Measurements from ENCODE around the gene TDRD7. TPM values are rescaled to one million over a fixed set of nuclear protein-coding genes. Genes with fewer than 3 reads are reported as not detected.

The TDRD7 gene
- total and polyA plus RNA-seq, 2 of the 8 experiments (the other 6 are each of a cell fraction or from before 2014, with no cell fraction given): 1.2 to 2.3 TPM

DNA sequence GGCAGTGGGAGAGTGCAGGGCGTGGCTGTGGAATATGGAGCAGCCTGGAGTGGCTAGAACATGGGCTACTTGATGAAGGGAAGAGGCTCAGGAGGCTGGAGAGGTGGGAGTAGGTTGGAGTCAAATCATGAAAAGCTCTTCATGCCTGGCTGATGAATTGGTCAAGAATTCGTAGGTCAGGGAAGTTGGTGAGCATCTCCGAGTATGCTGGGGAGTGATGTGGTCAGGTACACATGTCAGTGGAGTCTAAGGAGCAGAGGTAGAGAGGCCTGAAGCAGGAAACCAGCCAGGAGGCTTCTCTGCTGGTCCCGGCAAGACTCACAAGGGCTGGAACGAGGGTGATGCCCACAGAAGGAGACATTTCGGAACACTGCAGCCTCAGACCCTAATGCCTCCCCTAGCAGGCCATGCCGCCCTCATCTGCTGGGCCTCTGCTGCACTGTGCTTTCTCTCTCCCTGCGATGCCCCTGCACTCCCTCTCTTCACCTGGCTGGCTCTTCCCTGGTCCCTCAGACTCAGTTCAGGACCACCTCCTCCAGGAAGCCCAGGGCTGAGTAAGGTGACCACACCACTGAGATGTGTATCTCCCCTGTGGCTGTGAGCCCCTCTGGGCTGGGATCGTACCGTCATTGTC lies 123.2 kb downstream of the TDRD7 start:
- H3K36me3 ChIP-seq (ENCODE audit: control insufficient read depth in 2 of 4, insufficient read depth in 4 of 4, low read length in 3 of 4): no peaks in the 10 kb centered on the region
- no peak overlapping the region for H3K4ac ChIP-seq (replicated peaks; ENCODE audit: insufficient read length, low read depth, low read length)
- H2BK5ac ChIP-seq (ENCODE audit: low read depth, low read length): no peak overlapping the region
- WGBS, 2 experiments (ENCODE audit: extremely low coverage in 1 of 2, insufficient coverage in 1 of 2, insufficient read length in 1 of 2, insufficient replicate concordance in 2 of 2, low coverage in 1 of 2, low lambda C conversion rate in 2 of 2, missing lambda C conversion rate in 1 of 2): 86% methylated on average over 10 of the region's 10 CpGs; no CpG with 5 or more reads in 1 of the 2 experiments
- TF ChIP-seq SIN3A (conservative IDR thresholded peaks at IDR 0.05 in 1 of 2, IDR thresholded peaks at IDR 0.05 in 1 of 2; ENCODE audit: low read depth in 1 of 2, low read length in 2 of 2) (no peak), HDAC6 (IDR thresholded peaks at IDR 0.05; ENCODE audit: low read depth, low read length) (no peak), SRF (IDR thresholded peaks at IDR 0.05; ENCODE audit: low read depth, low read length) (no peak), NANOG (IDR thresholded peaks at IDR 0.05; ENCODE audit: insufficient read depth, low read depth, low read length, poor library complexity, severe bottlenecking) (no peak), CHD1 (IDR thresholded peaks at IDR 0.05; ENCODE audit: low read depth, low read length) (no peak), CREB1 (IDR thresholded peaks at IDR 0.05) (no peak), JUND (IDR thresholded peaks at IDR 0.05; ENCODE audit: low read length) (no peak), ASH2L (IDR thresholded peaks at IDR 0.05; ENCODE audit: low read length) (no peak), E2F6 (IDR thresholded peaks at IDR 0.05) (no peak)
- H2AFZ ChIP-seq (ENCODE audit: low read length): no peak overlapping the region
- no peak overlapping the region for H2AK5ac ChIP-seq (ENCODE audit: low read depth, low read length)
- no peak overlapping the region; the same call in 1 of the 2 replicates for H3K18ac ChIP-seq (ENCODE audit: extremely low read depth, low read length)
- H3K23ac ChIP-seq (ENCODE audit: insufficient read length): no peak overlapping the region
- H4K91ac ChIP-seq (replicated peaks; ENCODE audit: insufficient read length, low read length): no peak overlapping the region
- H2BK20ac ChIP-seq (ENCODE audit: low read length): peak overlapping the region; percentile 48; the same call in 1 of the 2 replicates
- DNase-seq (ENCODE audit: low read depth in 1 of 2, low spot score in 2 of 2): no peak
- H3K9me3 ChIP-seq (ENCODE audit: insufficient read depth in 2 of 2, low read depth in 1 of 2, low read length in 1 of 2): no peaks in the 10 kb centered on the region
- H3K56ac ChIP-seq (replicated peaks; ENCODE audit: insufficient read length, low read depth, low read length): no peak overlapping the region
- H3K14ac ChIP-seq (ENCODE audit: insufficient read length): no peak overlapping the region
- no peaks in the 10 kb centered on the region for H4K20me1 ChIP-seq (replicated peaks in 1 of 2; ENCODE audit: control insufficient read depth in 1 of 2, insufficient read depth in 2 of 2, low read length in 2 of 2)
- H3K27ac ChIP-seq (ENCODE audit: low read depth, low read length): no peak overlapping the region
- H2BK120ac ChIP-seq (replicated peaks; ENCODE audit: low read depth, low read length): no peak overlapping the region
- no peaks in the 10 kb centered on the region for H3K79me1 ChIP-seq (ENCODE audit: low read depth, low read length)
- no peaks in the 10 kb centered on the region for H3K23me2 ChIP-seq (ENCODE audit: low read depth, low read length)
- ChIA-PET CTCF (ENCODE audit: partially characterized antibody) (interaction anchor here (1.1 to 1.7 kb wide), 4 partner anchors 17 to 66 kb away, joined by 3 to 6 read pairs (median 4); no protein-coding TSS in a partner anchor), POLR2A (ENCODE audit: partially characterized antibody) (no interaction called here)
- H3K4me1 ChIP-seq (replicated peaks in 1 of 4; ENCODE audit: control insufficient read depth in 3 of 4, insufficient read depth in 4 of 4, low read length in 3 of 4): peaks cover 0 to 2% (median 0%) of the 10 kb centered on the region in 4 experiments; a peak in 1 of 7 replicates
- H4K8ac ChIP-seq (ENCODE audit: extremely low read depth, insufficient read depth, low read length): no peak overlapping the region
- H3K79me2 ChIP-seq (ENCODE audit: control insufficient read depth in 1 of 2, insufficient read depth in 2 of 2, low read length in 2 of 2): no peaks in the 10 kb centered on the region
- H2BK12ac ChIP-seq (ENCODE audit: low read depth, low read length): 0 out of 2 replicates have a peak overlapping the region, but pooled peaks have one; percentile 9
- FAIRE-seq: no peak
- no peak overlapping the region for H3K9ac ChIP-seq (replicated peaks in 1 of 4; ENCODE audit: extremely low read depth in 1 of 4, low read depth in 3 of 4, low read length in 3 of 4)
- H3K27me3 ChIP-seq (replicated peaks in 1 of 4; ENCODE audit: control insufficient read depth in 3 of 4, extremely low read depth in 1 of 4, insufficient read depth in 3 of 4, low read length in 3 of 4): peaks cover 0 to 2% (median 0%) of the 10 kb centered on the region in 4 experiments; a peak in 1 of 7 replicates
- no peak overlapping the region for H4K5ac ChIP-seq (ENCODE audit: insufficient read length, low read depth, low read length)
- no peak overlapping the region for H2BK15ac ChIP-seq (ENCODE audit: low read length)
- no peak overlapping the region for H3K4me3 ChIP-seq (ENCODE audit: extremely low read depth in 1 of 4, insufficient read depth in 2 of 4, low read depth in 3 of 4, low read length in 4 of 4)
- H3K4me2 ChIP-seq (ENCODE audit: insufficient read depth in 1 of 2, low read depth in 2 of 2, low read length in 2 of 2): no peak overlapping the region

All from H1 (cell line).